B cell (primary cell): ENCODE measurements around the gene HPDL. TPM values are rescaled to one million over a fixed set of nuclear protein-coding genes. Genes with fewer than 3 reads are reported as not detected.

Experiments used
- ATAC-seq: fragments of 200-7000 bp; cut with Tn5 transposase; one replicate; pipeline ENCODE4 v1.10.0; 2021; ENCODE audit warnings: low read depth, mild to moderate bottlenecking, moderate number of reproducible peaks, moderate library complexity
- CTCF ChIA-PET: fragments of 350-600 bp; sonication (Branson Sonifier 250); formaldehyde crosslinking; loops from one replicate; lab custom pipeline; 2021; ENCODE audit warnings: antibody characterized with exemption, inconsistent platforms; lab: Charles Lee
- POLR2A ChIA-PET: fragments of 350-600 bp; sonication (Branson Sonifier 250); formaldehyde crosslinking; loops from one replicate; lab custom pipeline; 2021; ENCODE audit warnings: antibody characterized with exemption; lab: Charles Lee
- DNase-seq: peaks from one replicate; pipeline ENCODE4 v3.0.0; 2013
- H2AFZ ChIP-seq: 2 replicates; pipeline ENCODE4 v1.6.1; 2012; ENCODE audit warnings: mild to moderate bottlenecking, low read depth, low read length; ENCODE audit not compliant: insufficient read depth, poor library complexity, severe bottlenecking
- H3K27ac ChIP-seq, 2 donors: 1 replicate in 1 of 2; 2 replicates in 1 of 2; pipeline ENCODE4 v1.5.1; 2012 to 2013; ENCODE audit warnings: low read length in 2 of 2, mild to moderate bottlenecking in 2 of 2, moderate library complexity in 1 of 2
- H3K27me3 ChIP-seq, 4 experiments: fragments of 200-600 bp in 1 of 4; sonication (generic) in 1 of 4; replicated peaks in 1 of 4; 1 replicate in 2 of 4; 2 replicates in 2 of 4; pipeline versions ENCODE4 v1.6.1 to v1.7.0; 2013 to 2016; ENCODE audit warnings: low read length in 3 of 4, mild to moderate bottlenecking in 2 of 4, mixed read lengths in 1 of 4, moderate library complexity in 1 of 4; ENCODE audit not compliant: insufficient read depth in 4 of 4, control insufficient read depth in 3 of 4; ENCODE audit errors: control extremely low read depth in 1 of 4
- H3K36me3 ChIP-seq, 2 experiments: replicated peaks in 1 of 2; 1 replicate in 1 of 2; 2 replicates in 1 of 2; pipeline versions ENCODE4 v1.6.1 to v1.7.1; 2013; ENCODE audit warnings: low read length in 1 of 2; ENCODE audit not compliant: insufficient read depth in 2 of 2, control insufficient read depth in 1 of 2; ENCODE audit errors: control extremely low read depth in 1 of 2, extremely low read depth in 1 of 2
- H3K4me1 ChIP-seq, 2 donors: fragments of 200-600 bp in 1 of 2; sonication (generic) in 1 of 2; 1 replicate in 1 of 2; 2 replicates in 1 of 2; pipeline versions ENCODE4 v1.5.1 to v1.6.1; 2013 to 2017; ENCODE audit warnings: low read length in 2 of 2; ENCODE audit not compliant: control insufficient read depth in 2 of 2, insufficient read depth in 2 of 2
- H3K4me2 ChIP-seq: replicated peaks from 2 replicates; pipeline ENCODE3; 2012; ENCODE audit warnings: mild to moderate bottlenecking, low read depth, low read length; ENCODE audit not compliant: poor library complexity, severe bottlenecking
- H3K4me3 ChIP-seq, 5 experiments: fragments of 200-600 bp in 1 of 5; sonication (generic) in 1 of 5; 1 replicate in 3 of 5; 2 replicates in 2 of 5; pipeline versions ENCODE4 v1.5.1 to v1.7.0; 2011 to 2016; ENCODE audit warnings: low read length in 4 of 5, mild to moderate bottlenecking in 4 of 5, low read depth in 2 of 5, control low read depth in 1 of 5, moderate library complexity in 1 of 5; ENCODE audit not compliant: insufficient read depth in 1 of 5; ENCODE audit errors: control extremely low read depth in 1 of 5, extremely low read depth in 1 of 5
- H3K79me2 ChIP-seq: fragments of 200-600 bp; sonication (generic); one replicate; pipeline ENCODE4 v1.6.0; 2016; ENCODE audit warnings: low read length; ENCODE audit not compliant: control insufficient read depth, insufficient read depth
- H3K9ac ChIP-seq: fragments of 200-600 bp; sonication (generic); 2 replicates; pipeline ENCODE4 v1.6.1; 2017; ENCODE audit warnings: mild to moderate bottlenecking, low read length, moderate library complexity
- H3K9me3 ChIP-seq, 3 donors: one replicate each; pipeline versions ENCODE4 v1.6.1 to v1.7.1; 2013; ENCODE audit warnings: low read length in 2 of 3; ENCODE audit not compliant: control insufficient read depth in 2 of 3, insufficient read depth in 1 of 3; ENCODE audit errors: control extremely low read depth in 1 of 3
- H4K20me1 ChIP-seq: 2 replicates; pipeline ENCODE4 v1.6.0; 2012; ENCODE audit warnings: mild to moderate bottlenecking, low read length; ENCODE audit not compliant: insufficient read depth, control insufficient read depth, poor library complexity, severe bottlenecking
- H3K27ac Mint-ChIP-seq: one replicate; pipeline ENCODE4 v1.8.0; 2021; ENCODE audit warnings: mixed read lengths
- H3K27me3 Mint-ChIP-seq: one replicate; pipeline ENCODE4 v1.8.0; 2021; ENCODE audit warnings: mixed read lengths
- H3K4me1 Mint-ChIP-seq: one replicate; pipeline ENCODE4 v1.8.0; 2021; ENCODE audit warnings: mixed read lengths
- H3K4me3 Mint-ChIP-seq: one replicate; pipeline ENCODE4 v1.8.0; 2021; ENCODE audit warnings: mixed read lengths
- H3K9me3 Mint-ChIP-seq: one replicate; pipeline ENCODE4 v1.8.0; 2022; ENCODE audit warnings: mixed read lengths; ENCODE audit not compliant: insufficient read depth
- EZH2 ChIP-seq: IDR thresholded peaks from 2 replicates; pipeline ENCODE4 v1.6.1; 2012; ENCODE audit warnings: borderline replicate concordance, low read depth, mild to moderate bottlenecking, moderate library complexity, low read length; ENCODE audit not compliant: insufficient read depth, poor library complexity, severe bottlenecking
- WGBS: methylation state at CpG from one replicate; pipeline ENCODE4 v1.1.5; 2013; ENCODE audit warnings: missing lambda C conversion rate; ENCODE audit not compliant: insufficient coverage; 5-methylcytosine and 5-hydroxymethylcytosine counted together
- intact Hi-C: fragments of 100-400 bp; cut with micrococcal nuclease; formaldehyde crosslinking; loops from one replicate; pipeline ENCODE4 v1.10.0; 2022
- polyA plus RNA-seq: library from polyadenylated mRNA; depleted of rRNA; stranded (reverse); fragments of >200 nt; gene quantifications from 2 replicates; pipeline ENCODE4 v1.2.3, GENCODE V29; 2012
- total RNA-seq, 2 donors: library from RNA; stranded (reverse); fragments of 120-200 nt in 1 of 2; gene quantifications; 1 replicate in 1 of 2; 2 replicates in 1 of 2; pipeline versions ENCODE4 v1.2.3 to v1.2.4, GENCODE V29; 2013 to 2022
- TF ChIP-seq, protein P1 (sequence below): fragments of 200-600 bp; IDR thresholded peaks from one replicate; pipeline ENCODE4 v1.8.0; 2022; ENCODE audit warnings: antibody characterized with exemption, mild to moderate bottlenecking

The HPDL gene
- total and polyA plus RNA-seq, 2 donors (not counting 1 experiment from before 2014, with no cell fraction given), result 0.67 to 0.79 TPM

DNA sequence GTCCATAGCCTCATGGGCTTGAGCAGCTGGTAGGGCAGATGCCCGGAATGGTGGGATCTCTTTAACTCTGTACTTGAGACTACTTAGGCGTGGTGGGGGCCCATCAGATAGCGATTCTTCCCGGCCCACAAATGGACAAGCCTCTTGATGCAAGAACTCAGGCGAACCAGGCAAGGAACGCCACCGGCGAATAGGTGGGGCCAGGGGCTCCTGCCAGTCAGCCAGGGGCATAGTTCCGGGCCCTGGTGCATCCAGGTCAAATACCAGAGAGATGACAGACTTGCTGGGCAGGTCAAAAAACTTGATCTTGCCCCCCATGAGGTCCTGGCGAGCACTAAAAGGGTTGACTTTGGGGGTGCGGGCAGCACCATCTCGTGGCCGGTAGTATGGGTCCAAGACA, 18.3 kb downstream of the HPDL start:
- peaks cover 16 to 23% of the 10 kb centered on the region in 2 donors for H3K4me1 ChIP-seq
- no peak overlapping the region for H3K4me2 ChIP-seq
- intact Hi-C loops, result no loop called here
- no peak overlapping the region for H3K4me3 ChIP-seq
- peaks cover 20% of the 10 kb centered on the region for H3K4me1 Mint-ChIP-seq
- H3K27me3 Mint-ChIP-seq, result no peaks in the 10 kb centered on the region
- no peaks in the 10 kb centered on the region for H3K9me3 Mint-ChIP-seq
- ChIA-PET POLR2A (no interaction called here), CTCF (interaction anchor here (0.9 to 2.9 kb wide), 4 partner anchors 15 to 150 kb away, joined by 3 to 7 read pairs (median 4); no protein-coding TSS in a partner anchor)
- no peak for DNase-seq
- H3K27ac Mint-ChIP-seq, result no peak overlapping the region
- H4K20me1 ChIP-seq, result peaks cover 10% of the 10 kb centered on the region
- no peak overlapping the region for H3K9ac ChIP-seq
- TF ChIP-seq EZH2, result no peak
- TF ChIP-seq, protein P1, sequence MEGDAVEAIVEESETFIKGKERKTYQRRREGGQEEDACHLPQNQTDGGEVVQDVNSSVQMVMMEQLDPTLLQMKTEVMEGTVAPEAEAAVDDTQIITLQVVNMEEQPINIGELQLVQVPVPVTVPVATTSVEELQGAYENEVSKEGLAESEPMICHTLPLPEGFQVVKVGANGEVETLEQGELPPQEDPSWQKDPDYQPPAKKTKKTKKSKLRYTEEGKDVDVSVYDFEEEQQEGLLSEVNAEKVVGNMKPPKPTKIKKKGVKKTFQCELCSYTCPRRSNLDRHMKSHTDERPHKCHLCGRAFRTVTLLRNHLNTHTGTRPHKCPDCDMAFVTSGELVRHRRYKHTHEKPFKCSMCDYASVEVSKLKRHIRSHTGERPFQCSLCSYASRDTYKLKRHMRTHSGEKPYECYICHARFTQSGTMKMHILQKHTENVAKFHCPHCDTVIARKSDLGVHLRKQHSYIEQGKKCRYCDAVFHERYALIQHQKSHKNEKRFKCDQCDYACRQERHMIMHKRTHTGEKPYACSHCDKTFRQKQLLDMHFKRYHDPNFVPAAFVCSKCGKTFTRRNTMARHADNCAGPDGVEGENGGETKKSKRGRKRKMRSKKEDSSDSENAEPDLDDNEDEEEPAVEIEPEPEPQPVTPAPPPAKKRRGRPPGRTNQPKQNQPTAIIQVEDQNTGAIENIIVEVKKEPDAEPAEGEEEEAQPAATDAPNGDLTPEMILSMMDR, result no peak
- 99% methylated on average over 13 of the region's 13 CpGs for WGBS
- H3K79me2 ChIP-seq, result no peaks in the 10 kb centered on the region
- H3K27ac ChIP-seq, result no peak overlapping the region
- H3K27me3 ChIP-seq, result no peaks in the 10 kb centered on the region
- no peaks in the 10 kb centered on the region for H3K9me3 ChIP-seq
- peaks cover 0 to 46% of the 10 kb centered on the region in 2 experiments for H3K36me3 ChIP-seq
- H3K4me3 Mint-ChIP-seq, result no peak overlapping the region
- no peak for ATAC-seq
- H2AFZ ChIP-seq, result no peak overlapping the region

DNA sequence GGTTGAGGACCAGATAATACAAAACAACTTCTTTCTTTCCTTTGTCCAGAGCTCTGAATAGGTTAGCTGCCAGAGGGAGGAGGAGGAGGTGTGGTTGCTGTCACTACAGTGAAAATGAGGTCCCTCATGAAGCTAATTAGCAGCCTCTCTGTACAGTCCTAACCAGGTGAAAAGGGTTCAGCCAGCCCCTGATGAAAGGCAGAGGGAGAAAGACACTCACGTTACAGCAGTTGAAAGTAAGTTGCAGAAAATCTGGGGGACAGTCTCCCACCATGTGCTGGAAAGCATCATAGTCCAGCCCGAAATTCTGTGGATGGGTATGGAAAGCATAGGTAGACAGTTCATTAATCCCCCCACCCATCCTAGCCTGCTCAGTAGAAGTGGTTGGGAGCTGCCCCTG, 19.8 kb downstream of the HPDL start:
- intact Hi-C loops, result no loop called here
- no peak for ATAC-seq
- Mint-ChIP-seq H3K27me3 (no peaks in the 10 kb centered on the region), H3K4me1 (peaks cover 7% of the 10 kb centered on the region), H3K9me3 (no peaks in the 10 kb centered on the region), H3K4me3 (no peak overlapping the region), H3K27ac (peak overlapping the region; percentile 46)
- Histone ChIP-seq H3K27me3 (no peaks in the 10 kb centered on the region), H3K4me3 (no peak overlapping the region), H3K79me2 (no peaks in the 10 kb centered on the region), H3K9me3 (no peaks in the 10 kb centered on the region), H3K36me3 (peaks cover 0 to 46% of the 10 kb centered on the region in 2 experiments), H4K20me1 (peaks cover 10% of the 10 kb centered on the region), H2AFZ (no peak overlapping the region), H3K4me1 (peaks cover 7 to 12% of the 10 kb centered on the region in 2 donors), H3K9ac (no peak overlapping the region), H3K4me2 (no peak overlapping the region), H3K27ac (no peak overlapping the region)
- ChIA-PET POLR2A (no interaction called here), CTCF (interaction anchor here (1.0 to 2.9 kb wide), 3 partner anchors 19 to 149 kb away, joined by 3 to 7 read pairs (median 3); no protein-coding TSS in a partner anchor)
- 80% methylated on average over 1 of the region's 2 CpGs for WGBS
- no peak for DNase-seq
- TF ChIP-seq, protein P1, result no peak
- no peak for TF ChIP-seq EZH2
